Urothelium cell line (cell line): Measurements from ENCODE around the gene SELENOM.

Source experiments
- DNase-seq: peaks from one replicate; pipeline ENCODE4 v3.0.0; 2011; ENCODE audit warnings: low spot score, mixed read lengths
- FAIRE-seq: peaks from 2 replicates; lab custom pipeline; 2011; peaks lifted over from hg19 to GRCh38; lab: Jason Lieb, UNC

The SELENOM gene

DNA sequence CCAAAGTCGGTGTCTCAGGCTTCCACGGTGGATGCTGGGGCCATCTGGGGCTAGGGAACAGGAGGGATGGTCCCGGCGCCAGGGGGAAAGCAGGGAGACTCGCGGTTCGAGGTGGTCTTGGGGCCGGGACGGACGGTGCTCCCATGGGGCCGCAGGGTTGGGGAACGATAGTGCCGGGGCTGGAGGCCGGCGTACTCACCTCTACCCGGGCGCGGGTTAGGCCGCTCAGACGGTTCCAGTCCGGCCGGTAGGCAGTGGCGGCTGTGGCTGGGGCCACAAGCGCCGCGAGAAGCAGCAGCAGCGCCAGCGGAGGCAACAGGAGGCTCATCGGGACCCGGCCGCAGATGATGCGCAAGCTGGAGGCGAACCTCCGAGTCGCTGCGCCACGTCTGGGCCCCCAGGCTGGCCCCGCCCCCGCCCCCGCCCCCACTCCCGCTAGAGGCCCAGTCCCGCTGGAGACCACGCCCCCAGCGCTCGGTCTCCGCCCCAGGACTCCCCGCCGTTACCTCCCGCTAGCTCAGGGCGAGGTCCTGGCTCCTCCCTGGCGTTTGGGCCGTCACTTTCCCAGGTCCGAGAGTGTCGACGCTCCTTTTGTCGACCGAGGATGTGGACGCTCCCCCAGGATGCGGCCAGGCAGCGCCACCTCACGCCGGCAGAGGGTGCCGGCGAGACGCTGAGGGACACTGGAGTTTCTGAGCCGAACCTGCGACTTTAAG lies at the start of gene SELENOM:
TSS of gene SELENOM (minus strand) at position 391 of the 716 bp plus-strand sequence. CDS start at position 328, 63 bp downstream.
- FAIRE-seq (peak; percentile 90), DNase-seq (peak; percentile 100)

DNA sequence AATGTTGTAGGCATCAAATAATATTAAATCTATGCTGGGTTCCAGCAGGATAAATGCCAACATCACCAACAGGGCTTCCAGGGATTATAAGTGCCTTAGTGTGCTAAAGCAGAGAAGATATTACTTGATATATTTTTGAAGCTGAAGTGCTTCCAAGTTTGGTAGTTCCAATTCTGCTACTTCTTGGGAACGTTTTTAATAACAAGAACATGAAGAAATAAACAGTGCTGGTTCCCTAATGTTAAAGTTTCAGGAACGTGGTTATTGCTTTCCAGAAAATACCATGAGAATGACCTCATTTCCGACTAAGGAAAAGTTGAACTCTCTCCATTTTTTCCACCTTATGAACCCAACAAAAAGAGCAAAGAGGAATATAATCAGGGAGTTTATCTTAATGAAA lies 48.1 kb upstream of the SELENOM start:
- DNase-seq (no peak), FAIRE-seq (no peak)

GRCh38 chr22:31154975-31155374 lies 47.6 kb upstream of the SELENOM start:
- FAIRE-seq, result no peak
- DNase-seq, result no peak

- no peak for DNase-seq
Observed at GRCh38 chr22:31153357-31153756, 46.0 kb upstream of the SELENOM start.

GRCh38 chr22:31151872-31152271 lies 44.5 kb upstream of the SELENOM start:
- FAIRE-seq (no peak), DNase-seq (no peak)

More at GRCh38 chr22:31153357-31153756, 46.0 kb upstream of the SELENOM start:
- no peak for FAIRE-seq

DNA sequence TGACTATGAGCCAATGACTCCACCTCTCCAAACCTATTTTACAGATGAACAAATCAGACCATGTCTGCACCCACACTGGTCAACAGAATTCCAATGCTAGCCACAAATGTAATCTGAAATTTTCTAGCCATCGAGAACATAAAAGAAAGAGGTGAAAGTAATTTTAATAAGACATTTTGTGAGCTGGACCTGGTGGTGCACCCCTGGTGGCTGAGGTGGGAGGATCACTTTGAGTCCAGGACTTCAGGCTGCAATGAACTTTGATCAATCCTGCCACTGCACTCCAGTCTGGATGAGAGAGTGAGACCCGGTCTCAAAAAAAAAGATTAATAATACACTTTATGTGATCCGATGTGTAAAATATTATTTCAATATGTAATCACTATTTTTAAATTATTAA lies 43.2 kb upstream of the SELENOM start:
- FAIRE-seq (no peak), DNase-seq (no peak)

DNA sequence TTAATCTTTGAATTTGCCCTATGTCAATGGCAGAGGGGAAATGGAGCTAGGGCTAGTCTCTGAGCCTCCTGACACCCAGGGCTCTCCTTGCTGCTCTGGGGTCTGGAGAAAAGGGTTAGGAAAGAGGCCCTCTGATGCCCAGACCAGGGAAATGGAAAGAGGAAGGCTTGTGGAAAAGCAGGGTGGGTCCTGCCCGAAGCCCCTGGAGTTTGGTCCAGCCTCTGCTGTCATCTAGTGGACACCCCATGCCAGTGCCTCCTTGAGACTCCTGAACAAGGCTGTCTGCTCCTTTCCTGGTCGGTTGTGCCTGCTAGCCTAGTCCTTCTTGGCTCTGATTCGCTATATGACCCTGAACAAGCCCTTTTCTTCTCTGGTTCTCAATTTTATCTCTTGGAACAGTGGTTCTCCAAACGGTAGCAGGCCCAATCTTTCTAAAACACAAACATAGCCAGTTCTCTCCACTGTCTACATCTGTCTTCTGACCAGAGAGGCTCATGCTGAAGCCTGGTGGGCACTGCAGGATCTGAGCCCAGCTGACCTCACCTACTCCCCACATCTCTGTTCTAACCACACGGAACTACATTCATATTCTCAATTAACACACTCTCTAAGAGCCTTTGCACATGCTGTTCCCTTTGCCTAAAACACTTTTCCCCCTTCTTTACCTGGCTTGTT lies 41.7 kb upstream of the SELENOM start:
- FAIRE-seq, result peak; percentile 87
- peak; percentile 86 for DNase-seq

GRCh38 chr22:31148488-31148887 lies 41.1 kb upstream of the SELENOM start:
- FAIRE-seq, result no peak
- DNase-seq, result no peak

- FAIRE-seq (no peak), DNase-seq (no peak)
Observed at GRCh38 chr22:31144223-31144622, 36.9 kb upstream of the SELENOM start.

- DNase-seq (no peak), FAIRE-seq (no peak)
Observed at GRCh38 chr22:31143537-31143936, 36.2 kb upstream of the SELENOM start.

DNA sequence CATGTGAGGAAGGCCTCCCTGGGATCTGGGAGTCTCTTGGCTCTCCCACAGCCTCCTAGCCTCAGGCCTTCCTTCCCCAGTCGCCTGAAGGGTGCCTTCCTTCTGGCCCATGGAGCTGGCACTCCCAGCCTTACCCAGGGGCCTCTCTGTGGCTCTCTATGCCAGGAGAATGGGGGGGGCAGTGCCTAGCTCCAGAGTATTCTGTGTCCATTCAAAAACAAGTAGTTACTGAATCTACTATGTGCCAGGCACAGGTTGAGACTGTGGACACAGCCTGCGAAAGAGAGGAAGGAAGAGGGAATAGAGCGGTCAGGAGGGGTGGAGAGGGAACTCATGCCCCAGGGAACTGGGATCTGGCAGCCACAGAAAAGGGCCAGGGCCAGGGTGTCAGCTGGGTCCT lies 35.7 kb upstream of the SELENOM start:
- FAIRE-seq, result no peak

DNA sequence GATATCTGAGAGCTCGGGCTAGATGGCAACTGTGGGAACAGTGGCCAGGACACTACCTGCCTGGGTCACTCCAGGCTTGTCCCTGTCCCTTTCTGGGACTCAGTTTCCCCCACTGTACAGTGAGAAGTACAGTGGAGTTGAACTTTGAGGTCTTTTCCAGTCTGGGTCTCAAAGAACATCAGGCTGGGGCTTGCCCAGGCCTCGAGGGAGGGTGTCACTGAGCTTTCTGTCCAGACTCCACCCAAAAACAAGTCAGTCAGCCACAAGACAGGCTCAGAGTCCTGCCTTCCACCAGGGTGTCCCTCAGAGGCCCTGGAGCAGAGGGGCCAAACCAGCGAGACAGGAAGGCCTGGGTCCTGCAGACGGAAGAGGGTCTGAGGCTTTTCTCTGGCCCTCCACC lies 34.9 kb upstream of the SELENOM start:
- no peak for DNase-seq
- peak; percentile 37 for FAIRE-seq

More for the DNA sequence above, 35.7 kb upstream of the SELENOM start:
- DNase-seq, result no peak

GRCh38 chr22:31141551-31141950 lies 34.2 kb upstream of the SELENOM start:
- DNase-seq (no peak), FAIRE-seq (no peak)

DNA sequence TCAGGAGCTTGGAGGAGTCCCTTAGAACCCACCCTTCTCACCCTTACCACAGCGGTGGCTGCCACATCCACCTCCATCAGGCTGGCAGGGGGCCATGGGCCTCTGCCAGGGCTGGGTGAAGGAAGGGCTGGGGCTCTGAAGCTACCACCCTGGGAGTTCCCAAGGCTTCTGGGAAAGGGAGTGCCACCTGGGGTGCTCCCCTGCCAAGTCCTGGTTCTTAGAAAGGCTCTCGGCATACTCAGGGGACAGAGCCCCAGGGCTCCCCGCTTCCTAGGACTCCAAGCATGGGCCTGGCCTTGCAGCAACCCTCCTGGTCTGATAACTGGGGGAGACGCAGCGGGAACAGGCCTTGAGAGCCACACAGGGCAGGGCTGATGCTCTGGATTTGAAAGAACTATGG lies 33.4 kb upstream of the SELENOM start:
- DNase-seq, result no peak
- no peak for FAIRE-seq

DNA sequence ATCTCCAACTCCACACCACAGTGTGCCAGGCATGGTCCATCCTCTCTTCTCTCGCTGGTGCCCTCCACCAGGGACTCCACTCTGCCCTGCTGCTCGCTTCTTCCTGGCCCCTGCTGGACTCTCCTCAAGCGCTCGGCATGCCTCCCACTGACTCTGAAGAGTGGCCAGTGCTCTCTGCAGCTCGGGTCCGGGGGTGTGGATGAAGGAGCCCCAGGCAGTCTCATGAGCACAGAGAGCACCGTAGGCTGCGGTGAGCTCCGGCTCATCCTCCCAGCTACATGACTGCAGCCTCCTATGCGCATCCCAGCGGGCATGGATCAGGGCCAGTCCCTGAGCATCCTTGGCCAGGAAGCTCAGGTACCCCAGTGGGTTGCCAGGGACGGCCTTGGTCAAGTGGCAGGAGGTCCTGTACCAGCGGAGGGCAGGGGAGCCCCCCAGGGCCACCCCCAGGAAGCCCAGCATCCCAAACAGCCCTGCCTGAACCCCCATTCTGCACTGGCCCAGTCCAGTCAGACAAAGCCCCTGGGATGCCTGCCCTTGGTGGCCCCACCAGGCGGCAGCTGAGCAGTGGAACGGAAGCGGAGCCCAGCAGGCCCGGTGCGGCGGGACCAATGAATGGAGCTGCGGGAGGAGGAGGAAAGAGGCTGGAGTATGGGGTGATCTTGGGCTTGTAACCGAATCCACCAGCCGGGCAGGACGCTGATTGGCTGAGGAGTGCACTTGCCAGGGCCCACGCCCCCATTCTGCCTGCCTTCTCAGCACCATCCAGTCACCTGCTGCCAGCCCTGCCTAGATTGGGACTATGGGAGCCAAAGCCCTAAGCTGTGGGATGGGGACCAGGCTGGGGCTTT lies 32.7 kb upstream of the SELENOM start, which contains the start of gene PLA2G3:
TSS of gene PLA2G3 (minus strand) at position 643 of the 851 bp plus-strand sequence. CDS start at position 489, 154 bp downstream.
- DNase-seq (no peak), FAIRE-seq (no peak)

DNA sequence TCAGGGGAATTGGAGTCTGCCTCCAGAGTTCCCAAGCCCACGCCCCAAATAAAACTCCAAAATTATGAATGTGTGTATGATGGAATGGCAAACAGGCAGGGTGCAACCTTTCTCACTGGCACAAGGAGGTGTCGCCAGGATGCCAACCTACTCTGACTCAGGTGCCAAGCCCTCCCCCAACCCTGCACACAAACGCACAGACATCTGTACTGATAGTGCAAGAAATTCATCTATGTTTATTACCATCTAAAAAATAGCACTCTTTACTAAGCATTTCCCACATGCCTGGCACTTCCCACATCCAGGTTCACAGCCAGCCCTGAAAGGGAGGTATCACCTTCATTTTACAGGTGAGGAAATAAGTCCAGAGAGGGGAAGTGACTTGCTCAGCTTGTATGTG lies 31.7 kb upstream of the SELENOM start:
- no peak for DNase-seq
- FAIRE-seq, result no peak

- FAIRE-seq (no peak), DNase-seq (no peak)
Observed at GRCh38 chr22:31138126-31138525, 30.8 kb upstream of the SELENOM start.

DNA sequence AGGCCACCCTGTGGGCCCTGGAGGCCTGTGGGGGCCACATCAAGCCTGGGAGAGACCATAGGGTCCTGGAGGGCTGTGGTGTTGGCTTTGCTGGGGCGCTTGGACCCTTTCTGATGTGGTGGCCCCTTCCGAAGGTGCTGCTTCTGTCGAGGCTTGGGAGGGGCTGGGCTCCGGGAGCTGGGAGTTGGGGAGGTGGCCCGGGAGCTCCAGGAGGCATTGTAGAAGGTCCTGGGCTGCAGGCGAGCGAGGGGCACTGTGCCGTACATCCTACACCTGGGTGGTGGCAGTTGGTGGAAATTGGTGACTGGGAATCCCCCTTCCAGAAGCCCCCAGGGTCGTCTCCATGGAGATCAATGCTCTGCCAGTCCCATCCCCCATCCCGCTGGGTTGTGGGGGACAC lies 30.4 kb upstream of the SELENOM start:
- no peak for FAIRE-seq
- DNase-seq, result no peak

GRCh38 chr22:31136711-31137110 lies 29.3 kb upstream of the SELENOM start:
- FAIRE-seq, result no peak
- DNase-seq, result no peak

GRCh38 chr22:31136155-31136554 lies 28.8 kb upstream of the SELENOM start:
- no peak for FAIRE-seq
- no peak for DNase-seq

- DNase-seq (no peak), FAIRE-seq (no peak)
Observed at GRCh38 chr22:31135706-31136105, 28.3 kb upstream of the SELENOM start.
